ENCODE results near the gene CDH16. TPM values are rescaled to one million over a fixed set of nuclear protein-coding genes. Genes with fewer than 3 reads are reported as not detected.
"Not testable (repeated sequence)": the region's sequence is repeated elsewhere in the genome, so short reads cannot be mapped to it uniquely, and the experiment has no call there.

CDH16 gene
- total and polyA plus RNA-seq, 3 experiments from 2014 or later: not detected

- H3K4me3 ChIP-seq (ENCODE audit: low read length): no peak overlapping the region
- no peaks in the 10 kb centered on the region for H3K4me1 ChIP-seq (ENCODE audit: insufficient read depth, low read length)
- Mint-ChIP-seq H3K27me3 (no peaks in the 10 kb centered on the region), H3K27ac (peak overlapping the region in 1 of 8 donors; percentile 63), H3K4me3 (peak overlapping the region in 1 of 7 donors; percentile 27), H3K9me3 (no peaks in the 10 kb centered on the region), H3K4me1 (peaks cover 0 to 2% (median 0%) of the 10 kb centered on the region in 3 donors), H3K36me3 (peaks cover 0 to 2% (median 0%) of the 10 kb centered on the region in 3 donors)
- DNase-seq: no peak
- CTCF ChIA-PET: no interaction called here
- H3K9me3 ChIP-seq (ENCODE audit: low read length): no peaks in the 10 kb centered on the region
- no peaks in the 10 kb centered on the region for H3K27me3 ChIP-seq (ENCODE audit: insufficient read depth, low read length, poor library complexity, severe bottlenecking)
- H3K36me3 ChIP-seq (ENCODE audit: insufficient read depth, low read length): no peaks in the 10 kb centered on the region
- POLR2A ChIA-PET: no interaction called here
- peak overlapping the region; percentile 87 for H3K27ac ChIP-seq (ENCODE audit: low read depth, low read length)
Observed at GRCh38 chr16:66899945-66900710, 18.6 kb downstream of the CDH16 start.

GRCh38 chr16:66899310-66899944 is 19.3 kb downstream of the CDH16 start:
- Mint-ChIP-seq H3K27ac (peak overlapping the region in 1 of 8 donors; percentile 63), H3K9me3 (no peaks in the 10 kb centered on the region), H3K36me3 (peaks cover 0 to 2% (median 0%) of the 10 kb centered on the region in 3 donors), H3K4me3 (no peak overlapping the region), H3K4me1 (peaks cover 0 to 4% (median 0%) of the 10 kb centered on the region in 3 donors), H3K27me3 (no peaks in the 10 kb centered on the region)
- Histone ChIP-seq H3K4me3 (ENCODE audit: low read length) (no peak overlapping the region), H3K4me1 (ENCODE audit: insufficient read depth, low read length) (no peaks in the 10 kb centered on the region), H3K9me3 (ENCODE audit: low read length) (no peaks in the 10 kb centered on the region), H3K27ac (ENCODE audit: low read depth, low read length) (peak overlapping the region; percentile 87), H3K36me3 (ENCODE audit: insufficient read depth, low read length) (no peaks in the 10 kb centered on the region), H3K27me3 (ENCODE audit: insufficient read depth, low read length, poor library complexity, severe bottlenecking) (no peaks in the 10 kb centered on the region)
- no peak for DNase-seq
- CTCF ChIA-PET: no interaction called here
- POLR2A ChIA-PET: no interaction called here

GRCh38 chr16:66898933-66899309 is 19.8 kb downstream of the CDH16 start:
- no peak for DNase-seq
- no peaks in the 10 kb centered on the region for H3K36me3 ChIP-seq (ENCODE audit: insufficient read depth, low read length)
- peak overlapping the region; percentile 87 for H3K27ac ChIP-seq (ENCODE audit: low read depth, low read length)
- ChIA-PET POLR2A (no interaction called here), CTCF (no interaction called here)
- H3K27ac Mint-ChIP-seq: peak overlapping the region in 1 of 8 donors; percentile 88
- no peaks in the 10 kb centered on the region for H3K27me3 Mint-ChIP-seq
- H3K4me3 ChIP-seq (ENCODE audit: low read length): no peak overlapping the region
- no peak overlapping the region for H3K4me3 Mint-ChIP-seq
- no peaks in the 10 kb centered on the region for H3K4me1 ChIP-seq (ENCODE audit: insufficient read depth, low read length)
- H3K9me3 ChIP-seq (ENCODE audit: low read length): no peaks in the 10 kb centered on the region
- H3K27me3 ChIP-seq (ENCODE audit: insufficient read depth, low read length, poor library complexity, severe bottlenecking): no peaks in the 10 kb centered on the region
- no peaks in the 10 kb centered on the region for H3K9me3 Mint-ChIP-seq
- peaks cover 0 to 4% (median 0%) of the 10 kb centered on the region in 3 donors for H3K4me1 Mint-ChIP-seq
- H3K36me3 Mint-ChIP-seq: peaks cover 0 to 2% (median 0%) of the 10 kb centered on the region in 3 donors

- Mint-ChIP-seq H3K27ac (peak overlapping the region in 2 of 8 donors; percentile 62 to 88), H3K36me3 (peaks cover 0 to 2% (median 0%) of the 10 kb centered on the region in 3 donors), H3K9me3 (no peaks in the 10 kb centered on the region), H3K27me3 (no peaks in the 10 kb centered on the region), H3K4me3 (no peak overlapping the region), H3K4me1 (peaks cover under 1 to 5% (median 1%) of the 10 kb centered on the region in 3 donors)
- DNase-seq: no peak
- Histone ChIP-seq H3K27ac (ENCODE audit: low read depth, low read length) (no peak overlapping the region), H3K4me3 (ENCODE audit: low read length) (no peak overlapping the region), H3K4me1 (ENCODE audit: insufficient read depth, low read length) (no peaks in the 10 kb centered on the region), H3K36me3 (ENCODE audit: insufficient read depth, low read length) (no peaks in the 10 kb centered on the region), H3K27me3 (ENCODE audit: insufficient read depth, low read length, poor library complexity, severe bottlenecking) (no peaks in the 10 kb centered on the region), H3K9me3 (ENCODE audit: low read length) (no peaks in the 10 kb centered on the region)
- ChIA-PET CTCF (interaction anchor here (1.1 kb wide), 1 partner anchor 56 kb away, joined by 3 read pairs; no protein-coding TSS in a partner anchor), POLR2A (no interaction called here)
Observed at GRCh38 chr16:66898207-66898606, 20.5 kb downstream of the CDH16 start.

GRCh38 chr16:66896682-66897081 is 22.0 kb downstream of the CDH16 start:
- H3K9me3 ChIP-seq (ENCODE audit: low read length); H3K9me3 Mint-ChIP-seq; DNase-seq; H3K36me3 Mint-ChIP-seq; H3K4me3 ChIP-seq (ENCODE audit: low read length); H3K27ac ChIP-seq (ENCODE audit: low read depth, low read length); H3K4me1 ChIP-seq (ENCODE audit: insufficient read depth, low read length); H3K27me3 Mint-ChIP-seq; H3K4me3 Mint-ChIP-seq; H3K27me3 ChIP-seq (ENCODE audit: insufficient read depth, low read length, poor library complexity, severe bottlenecking); H3K36me3 ChIP-seq (ENCODE audit: insufficient read depth, low read length); H3K4me1 Mint-ChIP-seq; POLR2A ChIA-PET: not testable (repeated sequence)
- H3K27ac Mint-ChIP-seq: peak overlapping the region in 2 of 8 donors; percentile 23 to 44
- CTCF ChIA-PET: interaction anchor here (2.1 kb wide), 1 partner anchor 22 kb away, joined by 6 read pairs; no protein-coding TSS in a partner anchor

GRCh38 chr16:66895999-66896398 is 22.7 kb downstream of the CDH16 start:
- H3K4me1 ChIP-seq (ENCODE audit: insufficient read depth, low read length): no peaks in the 10 kb centered on the region
- no peak overlapping the region for H3K27ac ChIP-seq (ENCODE audit: low read depth, low read length)
- Mint-ChIP-seq H3K27ac (no peak overlapping the region), H3K36me3 (peaks cover 0 to 6% (median 2%) of the 10 kb centered on the region in 3 donors), H3K4me3 (no peak overlapping the region), H3K9me3 (no peaks in the 10 kb centered on the region), H3K27me3 (no peaks in the 10 kb centered on the region), H3K4me1 (peaks cover 3 to 10% (median 4%) of the 10 kb centered on the region in 3 donors)
- no peaks in the 10 kb centered on the region for H3K27me3 ChIP-seq (ENCODE audit: insufficient read depth, low read length, poor library complexity, severe bottlenecking)
- CTCF ChIA-PET: interaction anchor here (0.9 to 2.1 kb wide), 4 partner anchors 10 to 30 kb away, joined by 3 to 10 read pairs (median 5); partner anchors contain the start of genes PDP2 and RRAD
- no peaks in the 10 kb centered on the region for H3K9me3 ChIP-seq (ENCODE audit: low read length)
- no peaks in the 10 kb centered on the region for H3K36me3 ChIP-seq (ENCODE audit: insufficient read depth, low read length)
- H3K4me3 ChIP-seq (ENCODE audit: low read length): no peak overlapping the region
- DNase-seq: peak in 1 of 5 donors; percentile 18
- POLR2A ChIA-PET: no interaction called here

GRCh38 chr16:66895689-66895979 is 23.1 kb downstream of the CDH16 start:
- Histone ChIP-seq H3K4me3 (ENCODE audit: low read length) (no peak overlapping the region), H3K4me1 (ENCODE audit: insufficient read depth, low read length) (no peaks in the 10 kb centered on the region), H3K9me3 (ENCODE audit: low read length) (no peaks in the 10 kb centered on the region), H3K36me3 (ENCODE audit: insufficient read depth, low read length) (no peaks in the 10 kb centered on the region), H3K27ac (ENCODE audit: low read depth, low read length) (no peak overlapping the region), H3K27me3 (ENCODE audit: insufficient read depth, low read length, poor library complexity, severe bottlenecking) (no peaks in the 10 kb centered on the region)
- peak in 1 of 5 donors; percentile 17 for DNase-seq
- Mint-ChIP-seq H3K4me3 (no peak overlapping the region), H3K36me3 (peaks cover 0 to 6% (median 2%) of the 10 kb centered on the region in 3 donors), H3K27me3 (no peaks in the 10 kb centered on the region), H3K4me1 (peaks cover 3 to 10% (median 4%) of the 10 kb centered on the region in 3 donors), H3K27ac (no peak overlapping the region), H3K9me3 (no peaks in the 10 kb centered on the region)
- ChIA-PET POLR2A (no interaction called here), CTCF (interaction anchor here (0.9 to 2.1 kb wide), 6 partner anchors 11 to 289 kb away, joined by 3 to 10 read pairs (median 4); partner anchors contain the start of genes PDP2 and RRAD)
